Measurements from ENCODE around the gene UBE2K. TPM values are rescaled to one million over a fixed set of nuclear protein-coding genes. Genes with fewer than 3 reads are reported as not detected.
"Not testable (repeated sequence)": the region's sequence is repeated elsewhere in the genome, so short reads cannot be mapped to it uniquely, and the experiment has no call there.

UBE2K gene
- total RNA-seq, 1 experiment from 2014 or later, result 77.7 TPM

DNA sequence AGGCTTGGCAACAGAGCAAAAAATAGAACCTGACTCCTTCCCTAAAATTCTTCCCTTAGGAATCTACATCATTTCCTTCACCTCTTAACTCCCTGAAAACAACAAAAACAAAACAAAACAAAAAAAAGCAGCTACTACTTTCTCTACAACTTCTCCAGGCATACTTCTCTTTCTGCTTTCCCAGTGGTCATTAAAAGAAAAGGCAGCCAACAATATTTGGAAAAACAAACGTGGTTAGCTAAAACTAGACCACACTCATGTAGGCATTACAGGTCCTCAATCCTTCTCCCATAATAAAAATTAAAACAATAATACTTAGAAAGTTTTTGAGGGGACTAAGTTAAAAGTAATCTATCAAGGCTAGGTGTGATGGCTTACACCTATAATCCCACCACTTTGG, 30.2 kb upstream of the UBE2K start:
- H3K4me1 Mint-ChIP-seq (ENCODE audit: low read depth, unreplicated experiment), result peaks cover 12% of the 10 kb centered on the region
- H3K27me3 Mint-ChIP-seq (ENCODE audit: unreplicated experiment), result no peaks in the 10 kb centered on the region
- BruUV-seq (replicated peaks), result no TSS peak
- no peak for DNase-seq
- no peaks in the 10 kb centered on the region for H3K36me3 Mint-ChIP-seq (ENCODE audit: insufficient read depth, unreplicated experiment)
- CTCF ChIA-PET, result no interaction called here
- no peak overlapping the region for H3K4me3 Mint-ChIP-seq (ENCODE audit: low read depth, unreplicated experiment)
- no peak overlapping the region for H3K27ac Mint-ChIP-seq (ENCODE audit: unreplicated experiment)
- intact Hi-C loops (cut with micrococcal nuclease; ENCODE audit: unreplicated experiment), result no loop called here
- H3K9me3 Mint-ChIP-seq (ENCODE audit: low read depth, unreplicated experiment), result no peaks in the 10 kb centered on the region
- no peak for TF ChIP-seq CTCF (IDR thresholded peaks at IDR 0.05; ENCODE audit: unreplicated experiment)

GRCh38 chr4:39668887-39669286, 29.0 kb upstream of the UBE2K start:
- DNase-seq, result no peak
- Mint-ChIP-seq H3K27me3 (ENCODE audit: unreplicated experiment) (peaks cover 11% of the 10 kb centered on the region), H3K4me1 (ENCODE audit: low read depth, unreplicated experiment) (peaks cover 12% of the 10 kb centered on the region), H3K4me3 (ENCODE audit: low read depth, unreplicated experiment) (no peak overlapping the region), H3K27ac (ENCODE audit: unreplicated experiment) (no peak overlapping the region), H3K9me3 (ENCODE audit: low read depth, unreplicated experiment) (no peaks in the 10 kb centered on the region), H3K36me3 (ENCODE audit: insufficient read depth, unreplicated experiment) (no peaks in the 10 kb centered on the region)
- CTCF ChIA-PET, result no interaction called here
- intact Hi-C loops (cut with micrococcal nuclease; ENCODE audit: unreplicated experiment), result no loop called here
- no TSS peak for BruUV-seq (replicated peaks)
- no peak for TF ChIP-seq CTCF (IDR thresholded peaks at IDR 0.05; ENCODE audit: unreplicated experiment)

DNA sequence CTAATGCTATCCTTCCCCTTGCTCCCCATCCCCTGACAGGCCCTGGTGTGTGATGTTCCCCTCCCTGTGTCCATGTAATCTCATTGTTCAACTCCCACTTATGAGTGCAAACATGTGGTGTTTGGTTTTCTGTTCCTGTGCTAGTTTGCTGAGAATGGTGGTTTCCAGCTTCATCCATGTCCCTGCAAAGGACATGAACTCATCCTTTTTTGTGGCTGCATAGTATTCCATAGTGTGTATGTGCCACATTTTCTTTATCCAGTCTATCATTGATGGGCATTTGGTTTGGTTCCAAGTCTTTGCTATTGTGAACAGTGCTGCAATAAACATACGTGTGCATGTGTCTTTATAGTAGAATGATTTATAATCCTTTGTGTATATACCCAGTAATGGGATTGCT, 27.6 kb upstream of the UBE2K start:
- H3K36me3 Mint-ChIP-seq (ENCODE audit: insufficient read depth, unreplicated experiment); intact Hi-C loops (cut with micrococcal nuclease; ENCODE audit: unreplicated experiment); CTCF ChIA-PET; H3K27ac Mint-ChIP-seq (ENCODE audit: unreplicated experiment); H3K4me1 Mint-ChIP-seq (ENCODE audit: low read depth, unreplicated experiment); H3K4me3 Mint-ChIP-seq (ENCODE audit: low read depth, unreplicated experiment); DNase-seq; BruUV-seq (replicated peaks); H3K9me3 Mint-ChIP-seq (ENCODE audit: low read depth, unreplicated experiment): not testable (repeated sequence)
- H3K27me3 Mint-ChIP-seq (ENCODE audit: unreplicated experiment), result peaks cover 14% of the 10 kb centered on the region

- DNase-seq; H3K36me3 Mint-ChIP-seq (ENCODE audit: insufficient read depth, unreplicated experiment); H3K27ac Mint-ChIP-seq (ENCODE audit: unreplicated experiment); H3K4me1 Mint-ChIP-seq (ENCODE audit: low read depth, unreplicated experiment); intact Hi-C loops (cut with micrococcal nuclease; ENCODE audit: unreplicated experiment); H3K9me3 Mint-ChIP-seq (ENCODE audit: low read depth, unreplicated experiment); BruUV-seq (replicated peaks); H3K4me3 Mint-ChIP-seq (ENCODE audit: low read depth, unreplicated experiment): not testable (repeated sequence)
- H3K27me3 Mint-ChIP-seq (ENCODE audit: unreplicated experiment), result peaks cover 14% of the 10 kb centered on the region
- CTCF ChIA-PET, result interaction anchor here (0.7 kb wide), 1 partner anchor 190 kb away, joined by 5 read pairs; no protein-coding TSS in a partner anchor
These were observed 22.3 kb upstream of the UBE2K start for GRCh38 chr4:39675681-39676080.

GRCh38 chr4:39681003-39681402, 16.9 kb upstream of the UBE2K start:
- CTCF ChIA-PET, result interaction anchor here (0.7 kb wide), 1 partner anchor 18 kb away, joined by 7 read pairs; no protein-coding TSS in a partner anchor
- H3K4me3 Mint-ChIP-seq (ENCODE audit: low read depth, unreplicated experiment); H3K27ac Mint-ChIP-seq (ENCODE audit: unreplicated experiment); H3K36me3 Mint-ChIP-seq (ENCODE audit: insufficient read depth, unreplicated experiment); H3K4me1 Mint-ChIP-seq (ENCODE audit: low read depth, unreplicated experiment); DNase-seq; H3K9me3 Mint-ChIP-seq (ENCODE audit: low read depth, unreplicated experiment); BruUV-seq (replicated peaks); intact Hi-C loops (cut with micrococcal nuclease; ENCODE audit: unreplicated experiment); H3K27me3 Mint-ChIP-seq (ENCODE audit: unreplicated experiment): not testable (repeated sequence)

DNA sequence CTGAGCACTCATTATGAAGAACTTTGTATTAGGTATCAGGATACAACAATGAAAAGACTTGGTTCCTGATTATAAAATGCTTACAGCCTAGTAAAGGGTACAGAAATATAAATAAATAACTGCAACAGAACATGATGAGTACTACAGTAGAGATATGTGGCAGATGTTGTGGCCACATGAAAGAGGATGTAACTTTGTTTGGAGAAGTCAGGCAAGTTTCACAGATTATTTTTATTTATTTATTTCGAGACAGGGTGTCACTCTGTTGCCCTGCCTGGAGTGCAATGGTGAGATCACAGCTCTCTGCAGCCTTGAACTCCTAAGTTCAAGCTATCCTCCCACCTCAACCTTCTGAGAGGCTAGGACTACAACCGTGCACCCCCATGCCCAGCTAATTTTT, 15.8 kb upstream of the UBE2K start:
- no peak for TF ChIP-seq CTCF (IDR thresholded peaks at IDR 0.05; ENCODE audit: unreplicated experiment)
- BruUV-seq (replicated peaks), result no TSS peak
- no peaks in the 10 kb centered on the region for H3K4me1 Mint-ChIP-seq (ENCODE audit: low read depth, unreplicated experiment)

More for the DNA sequence above, 15.8 kb upstream of the UBE2K start:
- Mint-ChIP-seq H3K27ac (ENCODE audit: unreplicated experiment) (no peak overlapping the region), H3K27me3 (ENCODE audit: unreplicated experiment) (no peaks in the 10 kb centered on the region), H3K4me3 (ENCODE audit: low read depth, unreplicated experiment) (no peak overlapping the region), H3K36me3 (ENCODE audit: insufficient read depth, unreplicated experiment) (no peaks in the 10 kb centered on the region), H3K9me3 (ENCODE audit: low read depth, unreplicated experiment) (no peaks in the 10 kb centered on the region)
- CTCF ChIA-PET, result no interaction called here
- DNase-seq, result no peak
- intact Hi-C loops (cut with micrococcal nuclease; ENCODE audit: unreplicated experiment), result no loop called here
